Gastroesophageal sphincter (tissue), 4 donors: ENCODE results near the gene ECT2L. TPM values are rescaled to one million over a fixed set of nuclear protein-coding genes. Genes with fewer than 3 reads are reported as not detected.

Source experiments
- ATAC-seq: fragments of 150-250 bp; one replicate; pipeline ENCODE4 v1.9.1; 2016; ENCODE audit warnings: mild to moderate bottlenecking, moderate library complexity
- H3K27ac ChIP-seq, 4 donors: fragments of 200-600 bp; sonication (generic) in 3 of 4; 1 replicate in 3 of 4; 2 replicates in 1 of 4; pipeline ENCODE4 v1.5.1; 2016 to 2019
- H3K27me3 ChIP-seq: fragments of 200-600 bp; sonication (generic); one replicate; pipeline ENCODE4 v1.5.1; 2019
- H3K36me3 ChIP-seq, 2 donors: fragments of 200-600 bp; sonication (generic); one replicate each; pipeline ENCODE4 v1.5.1; 2019; ENCODE audit warnings: control low read depth in 1 of 2
- H3K4me1 ChIP-seq, 3 donors: fragments of 200-600 bp; sonication (generic); 1 replicate in 2 of 3; 2 replicates in 1 of 3; pipeline ENCODE4 v1.5.1; 2016 to 2019; ENCODE audit warnings: control low read depth in 2 of 3
- H3K4me3 ChIP-seq, 2 donors: fragments of 200-600 bp; sonication (generic); one replicate each; pipeline ENCODE4 v1.5.1; 2019; ENCODE audit warnings: mild to moderate bottlenecking in 1 of 2, moderate library complexity in 1 of 2
- H3K9me3 ChIP-seq, 3 donors: fragments of 200-600 bp; sonication (generic); one replicate each; pipeline ENCODE4 v1.5.1; 2017 to 2019; ENCODE audit warnings: control low read depth in 2 of 3
- CTCF ChIP-seq, 4 experiments: fragments of 200-600 bp in 2 of 4; fragments of 450-650 bp in 2 of 4; sonication (generic) in 1 of 4; IDR thresholded peaks; one replicate each; pipeline ENCODE4 v1.5.1; 2017 to 2019; ENCODE audit warnings: antibody characterized with exemption in 4 of 4, mild to moderate bottlenecking in 2 of 4, moderate library complexity in 2 of 4
- EP300 ChIP-seq: sonication (generic); formaldehyde crosslinking; IDR thresholded peaks from one replicate; pipeline ENCODE4 v1.6.1; 2017; ENCODE audit warnings: antibody characterized with exemption, mild to moderate bottlenecking
- POLR2A ChIP-seq, 2 donors: fragments of 450-650 bp; IDR thresholded peaks; one replicate each; pipeline ENCODE4 v1.6.1; 2017; ENCODE audit warnings: antibody characterized with exemption in 2 of 2, mild to moderate bottlenecking in 2 of 2, moderate library complexity in 1 of 2
- POLR2AphosphoS5 ChIP-seq: sonication (generic); formaldehyde crosslinking; IDR thresholded peaks from one replicate; pipeline ENCODE4 v1.6.1; 2017; ENCODE audit warnings: antibody characterized with exemption
- WGBS, 2 donors: methylation state at CpG; one replicate each; pipeline ENCODE4 v1.1.5; 2018; ENCODE audit warnings: low coverage in 1 of 2; 5-methylcytosine and 5-hydroxymethylcytosine counted together
- total RNA-seq, 4 donors: library from RNA; depleted of rRNA; stranded (reverse); fragments of >200 nt; gene quantifications; one replicate each; pipeline ENCODE4 v1.1.0, GENCODE V29; 2016

Gene ECT2L
- total RNA-seq, 4 donors from 2014 or later: 0.27 TPM; not detected in 3

- Histone ChIP-seq H3K4me3 (no peak overlapping the region), H3K27me3 (no peaks in the 10 kb centered on the region), H3K27ac (no peak overlapping the region), H3K4me1 (peaks cover 0 to 31% (median 0%) of the 10 kb centered on the region in 3 donors), H3K9me3 (no peaks in the 10 kb centered on the region), H3K36me3 (peaks cover 0 to 22% of the 10 kb centered on the region in 2 donors)
- TF ChIP-seq POLR2A (IDR thresholded peaks at IDR 0.05) (no peak), POLR2AphosphoS5 (no peak), CTCF (IDR thresholded peaks at IDR 0.05) (no peak), EP300 (no peak)
- ATAC-seq: no peak
- 69 to 92% methylated on average over 2 of the region's 2 CpGs for WGBS, 2 donors
These were observed 152.1 kb downstream of the ECT2L start for GRCh38 chr6:138948004-138948403.

- 67 to 91% methylated on average over 1 of the region's 1 CpG for WGBS, 2 donors
- Histone ChIP-seq H3K4me3 (no peak overlapping the region), H3K4me1 (peaks cover 0 to 31% (median 0%) of the 10 kb centered on the region in 3 donors), H3K27me3 (no peaks in the 10 kb centered on the region), H3K36me3 (peaks cover 0 to 16% of the 10 kb centered on the region in 2 donors), H3K9me3 (no peaks in the 10 kb centered on the region), H3K27ac (no peak overlapping the region)
- ATAC-seq: no peak
- TF ChIP-seq POLR2A (IDR thresholded peaks at IDR 0.05): no peak
- no peak for TF ChIP-seq EP300
- TF ChIP-seq CTCF (IDR thresholded peaks at IDR 0.05): no peak
- no peak for TF ChIP-seq POLR2AphosphoS5
These were observed 152.8 kb downstream of the ECT2L start for GRCh38 chr6:138948546-138949179.

GRCh38 chr6:138953451-138953850, 157.6 kb downstream of the ECT2L start:
- Histone ChIP-seq H3K27ac (no peak overlapping the region), H3K27me3 (no peaks in the 10 kb centered on the region), H3K36me3 (no peaks in the 10 kb centered on the region), H3K9me3 (no peaks in the 10 kb centered on the region), H3K4me1 (peaks cover 0 to 28% (median 0%) of the 10 kb centered on the region in 3 donors), H3K4me3 (no peak overlapping the region)
- 88% methylated on average over 1 of the region's 1 CpG; no CpG with 5 or more reads in 1 of the 2 donors for WGBS, 2 donors
- no peak for ATAC-seq
- no peak for TF ChIP-seq POLR2AphosphoS5
- TF ChIP-seq CTCF (IDR thresholded peaks at IDR 0.05): no peak
- no peak for TF ChIP-seq EP300
- no peak for TF ChIP-seq POLR2A (IDR thresholded peaks at IDR 0.05)

Other genes starting within 250 kb of the ECT2L start
- gene CCDC28A, start 22.3 kb upstream of the ECT2L start, total RNA-seq: 10 to 100 TPM; 14.7 to 33.1 (median 16.7) TPM
- 10 to 100 TPM; 26.7 to 42.6 (median 29.3) TPM for gene REPS1, start 192.2 kb downstream of the ECT2L start, total RNA-seq
- 10 to 100 TPM in 1 of 4 donors, 1 to 10 TPM in 2, under 1 TPM in 1; 0.78 to 11.9 (median 8.4) TPM for gene ABRACL, start 232.7 kb downstream of the ECT2L start, total RNA-seq